Activated CD4-positive, alpha-beta T cell treated with anti-CD3 and anti-CD28 coated beads, Interleukin-2, amount 50 U/mL, for 24 hours (primary cell): ENCODE data around the gene ODF2.
A peak's percentile ranks its signal among the peaks of the same experiment; 100 is the strongest.
"Not testable (repeated sequence)": the region's sequence is repeated elsewhere in the genome, so short reads cannot be mapped to it uniquely, and the experiment has no call there.

Experiments
- DNase-seq, 2 donors: peaks; one replicate each; pipeline ENCODE4 v3.0.0-alpha.2; 2020; ENCODE audit warnings: low read depth in 1 of 2, low spot score in 1 of 2

The ODF2 gene

GRCh38 chr9:128423356-128423755 is 32.5 kb upstream of the ODF2 start:
- not testable (repeated sequence) for DNase-seq

- DNase-seq, result no peak
Measured at GRCh38 chr9:128424268-128424780, 31.5 kb upstream of the ODF2 start.

GRCh38 chr9:128428644-128429512 is 26.9 kb upstream of the ODF2 start:
- DNase-seq, result no peak

GRCh38 chr9:128429513-128430086 is 26.2 kb upstream of the ODF2 start:
- DNase-seq, result no peak

GRCh38 chr9:128431207-128431606 is 24.6 kb upstream of the ODF2 start:
- no peak for DNase-seq

- no peak for DNase-seq
Measured at GRCh38 chr9:128434340-128434739, 21.5 kb upstream of the ODF2 start.

GRCh38 chr9:128435611-128436010 is 20.2 kb upstream of the ODF2 start:
- no peak for DNase-seq

GRCh38 chr9:128438343-128439109 is 17.3 kb upstream of the ODF2 start:
- peak; percentile 70 to 77 for DNase-seq

GRCh38 chr9:128439273-128439672 is 16.5 kb upstream of the ODF2 start:
- no peak for DNase-seq

GRCh38 chr9:128442150-128442549 is 13.7 kb upstream of the ODF2 start:
- DNase-seq, result no peak

- not testable (repeated sequence) for DNase-seq
Measured at GRCh38 chr9:128446505-128446904, 9.3 kb upstream of the ODF2 start.

GRCh38 chr9:128448746-128449145 is 7.1 kb upstream of the ODF2 start:
- DNase-seq, result no peak

GRCh38 chr9:128454991-128455390 is 815 bp upstream of the ODF2 start:
- no peak for DNase-seq

- peak; percentile 33 to 54 for DNase-seq
Measured at GRCh38 chr9:128456613-128457061, 831 bp downstream of the ODF2 start.

- DNase-seq, result no peak
Measured at GRCh38 chr9:128457207-128457606, 1.4 kb downstream of the ODF2 start.

- no peak for DNase-seq
Measured at GRCh38 chr9:128459011-128459410, 3.2 kb downstream of the ODF2 start.

GRCh38 chr9:128469070-128469469 is 13.3 kb downstream of the ODF2 start:
- no peak for DNase-seq

- DNase-seq, result no peak
Measured at GRCh38 chr9:128470560-128470959, 14.8 kb downstream of the ODF2 start.

- no peak for DNase-seq
Measured at GRCh38 chr9:128473104-128473503, 17.3 kb downstream of the ODF2 start.

GRCh38 chr9:128475867-128476266 is 20.1 kb downstream of the ODF2 start:
- DNase-seq, result no peak

- DNase-seq, result no peak
Measured at GRCh38 chr9:128479262-128479661, 23.5 kb downstream of the ODF2 start.

- no peak for DNase-seq
Measured at GRCh38 chr9:128481561-128481960, 25.8 kb downstream of the ODF2 start.
